Measurements from ENCODE around the gene IGHMBP2.
A peak's percentile ranks its signal among the peaks of the same experiment; 100 is the strongest.
"Not testable (repeated sequence)": the region's sequence is repeated elsewhere in the genome, so short reads cannot be mapped to it uniquely, and the experiment has no call there.

Gene IGHMBP2

GRCh38 chr11:68959465-68960293 lies 56.0 kb downstream of the IGHMBP2 start:
- DNase-seq (ENCODE audit: insufficient read length, low spot score) (no peak), FAIRE-seq (no peak)

DNA sequence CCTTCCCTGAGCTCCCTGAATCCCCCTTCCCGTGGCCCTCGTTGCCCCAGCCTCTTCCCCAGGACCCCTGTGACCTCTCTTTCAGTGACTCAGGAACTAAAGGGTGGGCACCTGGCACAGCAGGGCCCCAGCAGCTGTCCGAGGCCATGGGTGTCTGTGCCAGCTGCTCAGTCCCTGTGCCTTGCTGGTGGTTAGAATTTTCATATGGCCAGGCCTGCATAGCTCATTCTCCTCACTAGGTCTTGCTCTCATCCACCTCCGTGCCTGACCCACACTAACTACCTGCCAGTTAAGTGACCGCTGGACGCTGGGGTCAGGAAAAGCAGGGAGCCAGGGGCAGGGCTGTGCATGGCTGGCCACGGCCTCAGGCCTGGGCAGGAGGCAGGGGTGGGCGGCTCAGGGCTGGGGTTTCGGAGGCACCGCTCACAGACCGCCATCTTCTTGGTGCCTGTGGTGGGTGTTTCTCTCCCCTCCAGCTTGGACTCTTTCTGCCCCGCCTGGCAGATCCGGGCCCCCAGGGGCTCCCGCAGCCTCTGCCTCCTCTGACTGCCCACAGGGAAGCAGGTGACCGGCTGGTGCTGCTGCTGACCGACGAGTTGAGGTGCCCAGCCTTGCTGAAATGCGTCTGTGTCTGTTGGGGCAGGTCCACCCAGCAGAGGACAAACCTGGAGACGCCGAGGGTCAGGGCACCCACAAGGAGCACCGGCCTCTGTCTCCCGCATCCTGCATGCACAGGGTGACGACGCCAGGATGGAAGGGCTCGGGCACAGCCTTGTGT lies 56.8 kb downstream of the IGHMBP2 start:
- FAIRE-seq: peak; percentile 42

GRCh38 chr11:68961245-68961644 lies 57.6 kb downstream of the IGHMBP2 start:
- FAIRE-seq (no peak), DNase-seq (ENCODE audit: insufficient read length, low spot score) (no peak)

More for the DNA sequence above, 56.8 kb downstream of the IGHMBP2 start:
- DNase-seq (ENCODE audit: insufficient read length, low spot score): no peak

GRCh38 chr11:68962527-68963250 lies 59.0 kb downstream of the IGHMBP2 start:
- no peak for FAIRE-seq
- DNase-seq (ENCODE audit: insufficient read length, low spot score): no peak

GRCh38 chr11:68963779-68964178 lies 60.1 kb downstream of the IGHMBP2 start:
- no peak for DNase-seq (ENCODE audit: insufficient read length, low spot score)
- FAIRE-seq: peak; percentile 100

DNA sequence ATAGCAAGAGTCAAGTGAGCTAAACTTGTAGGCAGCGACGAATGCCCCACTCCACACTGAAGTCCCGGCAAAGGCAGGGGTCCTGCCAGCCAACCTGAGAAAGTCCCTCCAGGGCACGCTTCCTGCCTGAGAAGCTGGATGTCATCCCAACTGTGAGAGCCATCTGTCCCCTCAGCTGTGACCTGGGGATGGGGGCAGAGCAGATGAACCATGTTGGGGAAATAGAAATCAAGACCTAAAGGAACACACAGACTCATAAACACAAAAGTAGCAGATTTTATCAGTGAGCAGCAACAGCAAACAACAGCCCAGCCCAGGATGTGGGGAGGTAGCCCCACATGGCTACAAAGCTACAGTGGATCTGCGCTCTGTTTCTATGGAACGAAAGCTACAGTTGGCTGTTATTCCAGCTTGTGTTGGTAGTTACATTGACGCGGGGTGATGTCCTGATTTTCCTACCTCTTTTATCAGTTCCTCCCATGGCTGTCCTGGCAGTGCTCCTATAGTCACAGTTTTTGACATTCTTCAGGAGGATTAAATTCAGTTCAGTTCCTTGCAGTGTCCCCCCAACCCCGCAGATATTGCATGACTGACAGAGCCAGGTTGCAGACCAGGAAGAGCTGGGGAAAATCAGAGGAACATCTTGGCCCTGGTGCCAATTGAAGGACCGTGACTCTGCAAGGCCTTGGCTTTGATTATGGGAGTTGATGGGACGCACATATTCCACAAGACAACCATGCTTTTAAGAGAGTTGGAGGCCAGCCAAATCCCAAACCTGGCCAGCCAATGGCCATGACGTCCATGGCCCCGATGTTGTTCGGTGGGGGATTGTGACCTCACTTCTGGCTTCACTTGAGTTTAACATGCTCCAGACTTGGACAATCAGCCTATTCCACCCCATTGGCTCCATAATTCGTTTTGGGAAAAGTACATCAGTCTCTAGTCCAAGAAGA lies 62.5 kb downstream of the IGHMBP2 start:
- FAIRE-seq (no peak), DNase-seq (ENCODE audit: insufficient read length, low spot score) (no peak)

DNA sequence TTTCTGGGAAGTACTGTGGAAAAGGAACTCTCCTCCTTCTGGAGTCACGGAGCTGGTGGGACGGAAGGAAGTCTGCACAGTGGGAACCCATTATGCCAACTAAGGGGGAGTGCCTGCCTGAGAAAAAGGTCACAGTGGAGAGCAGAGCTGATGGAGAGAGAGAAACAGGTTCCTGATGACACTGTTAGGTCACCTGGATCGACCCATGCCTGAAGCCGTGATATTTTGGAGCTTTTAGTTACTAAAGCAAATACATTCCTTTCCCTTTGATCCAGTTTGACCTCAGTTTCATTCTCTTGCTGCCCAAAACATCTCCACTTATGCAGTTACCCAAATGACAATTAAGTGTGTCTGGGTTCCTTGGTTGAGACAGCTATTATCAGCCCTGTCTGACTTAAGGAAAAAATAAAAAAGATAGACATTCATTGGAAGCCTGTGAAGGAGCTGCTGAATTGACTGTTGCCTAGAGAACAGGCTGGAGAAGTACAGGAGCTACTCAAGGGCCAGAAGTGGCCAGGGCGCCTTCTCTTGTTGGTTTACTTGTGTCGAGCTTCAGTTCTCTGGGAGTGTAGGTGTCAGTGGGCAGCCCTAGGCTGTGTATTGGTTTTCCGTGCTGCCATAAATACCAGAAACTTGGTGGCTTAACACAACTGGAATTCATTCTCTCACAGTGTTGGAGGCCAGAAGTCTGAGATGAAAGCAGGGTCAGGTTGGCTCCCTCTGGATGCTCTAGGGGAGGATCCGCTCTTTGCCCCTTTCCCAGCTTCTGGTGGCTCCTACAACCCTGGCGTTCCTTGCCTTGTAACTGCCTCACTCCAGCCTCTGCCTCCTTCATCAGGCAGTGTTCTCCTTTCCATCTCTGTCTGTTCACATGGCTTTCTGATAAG lies 63.4 kb downstream of the IGHMBP2 start:
- FAIRE-seq (no peak), DNase-seq (ENCODE audit: insufficient read length, low spot score) (no peak)

GRCh38 chr11:68968306-68969250 lies 64.9 kb downstream of the IGHMBP2 start:
- no peak for DNase-seq (ENCODE audit: insufficient read length, low spot score)
- no peak for FAIRE-seq

DNA sequence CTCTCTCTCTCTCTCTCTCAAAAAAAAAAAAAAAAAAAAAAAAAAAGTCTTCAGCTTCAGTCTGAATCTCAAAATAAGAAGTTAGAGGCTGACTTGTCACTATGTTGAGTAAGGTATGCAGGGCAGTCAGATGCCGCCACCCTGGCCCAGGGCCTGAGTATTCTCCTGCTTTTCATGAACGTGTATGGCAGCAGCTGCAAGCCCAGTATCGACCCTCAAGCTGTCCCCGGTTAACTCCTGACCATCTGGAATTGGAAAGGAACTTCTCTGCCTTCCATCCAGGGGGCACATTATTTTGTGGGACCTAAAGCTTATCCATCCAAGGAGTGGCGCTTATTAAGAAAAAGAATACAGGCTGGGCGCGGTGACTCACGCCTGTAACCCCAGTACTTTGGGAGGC lies 65.7 kb downstream of the IGHMBP2 start:
- FAIRE-seq (no peak), DNase-seq (ENCODE audit: insufficient read length, low spot score) (no peak)

GRCh38 chr11:68970921-68971636 lies 67.4 kb downstream of the IGHMBP2 start:
- no peak for FAIRE-seq
- DNase-seq (ENCODE audit: insufficient read length, low spot score): no peak

GRCh38 chr11:68973219-68973618 lies 69.5 kb downstream of the IGHMBP2 start:
- no peak for FAIRE-seq
- no peak for DNase-seq (ENCODE audit: insufficient read length, low spot score)

- not testable (repeated sequence) for DNase-seq (ENCODE audit: insufficient read length, low spot score)
Measured at GRCh38 chr11:68973706-68974105, 70.0 kb downstream of the IGHMBP2 start.

DNA sequence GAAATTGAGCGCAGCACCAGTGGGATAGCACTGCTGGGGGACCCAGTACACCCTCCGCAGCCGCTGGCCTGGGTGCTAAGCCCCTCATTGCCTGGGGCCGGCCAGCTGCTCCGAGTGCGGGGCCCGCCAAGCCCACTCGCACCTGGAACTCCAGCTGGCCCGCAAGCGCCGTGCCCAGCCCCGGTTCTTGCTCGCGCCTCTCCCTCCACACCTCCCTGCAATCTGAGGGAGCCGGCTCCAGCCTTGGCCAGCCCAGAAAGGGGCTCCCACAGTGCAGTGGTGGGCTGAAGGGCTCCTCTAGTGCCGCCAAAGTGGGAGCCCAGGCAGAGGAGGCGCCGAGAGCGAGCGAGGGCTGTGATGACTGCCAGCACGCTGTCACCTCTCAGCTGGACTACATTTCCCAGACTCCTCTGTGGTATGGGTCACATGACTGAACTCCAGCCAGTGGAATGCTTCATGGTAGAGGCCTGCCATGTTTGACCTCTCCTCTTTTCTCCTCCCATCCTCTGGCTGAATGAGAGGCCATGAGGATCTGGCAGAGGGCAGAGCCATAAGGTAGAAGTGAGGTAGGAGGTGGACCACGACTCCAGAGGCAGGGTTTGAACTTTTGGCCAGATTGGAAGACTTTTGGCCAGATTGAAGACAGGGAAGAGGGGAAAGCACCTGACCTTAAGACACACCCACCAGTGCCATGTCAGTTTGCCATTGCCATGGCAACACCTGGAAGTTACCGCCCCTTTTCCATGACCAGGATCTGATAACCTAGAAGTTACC lies 70.9 kb downstream of the IGHMBP2 start:
- DNase-seq (ENCODE audit: insufficient read length, low spot score) (no peak), FAIRE-seq (no peak)

More at GRCh38 chr11:68973706-68974105, 70.0 kb downstream of the IGHMBP2 start:
- not testable (repeated sequence) for FAIRE-seq

DNA sequence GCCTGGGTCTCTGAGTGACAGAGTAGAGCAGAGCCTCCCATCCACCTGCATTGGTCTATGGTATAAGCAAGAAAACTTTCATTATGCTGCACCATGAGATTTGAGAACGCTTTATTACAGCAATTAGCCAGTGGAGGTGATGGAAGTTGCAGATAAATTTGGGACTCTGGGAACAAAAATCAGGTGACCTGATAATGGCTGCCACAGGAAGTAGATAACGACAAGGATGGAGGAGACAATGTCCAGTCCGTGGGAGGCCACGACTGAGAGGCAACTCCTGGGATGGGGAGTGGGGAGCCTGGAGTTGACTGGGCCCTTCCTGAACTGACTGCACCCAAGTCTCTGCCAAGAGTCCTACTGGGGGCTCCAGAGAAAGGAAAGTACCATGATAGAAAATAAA lies 72.4 kb downstream of the IGHMBP2 start:
- DNase-seq (ENCODE audit: insufficient read length, low spot score) (no peak), FAIRE-seq (no peak)

DNA sequence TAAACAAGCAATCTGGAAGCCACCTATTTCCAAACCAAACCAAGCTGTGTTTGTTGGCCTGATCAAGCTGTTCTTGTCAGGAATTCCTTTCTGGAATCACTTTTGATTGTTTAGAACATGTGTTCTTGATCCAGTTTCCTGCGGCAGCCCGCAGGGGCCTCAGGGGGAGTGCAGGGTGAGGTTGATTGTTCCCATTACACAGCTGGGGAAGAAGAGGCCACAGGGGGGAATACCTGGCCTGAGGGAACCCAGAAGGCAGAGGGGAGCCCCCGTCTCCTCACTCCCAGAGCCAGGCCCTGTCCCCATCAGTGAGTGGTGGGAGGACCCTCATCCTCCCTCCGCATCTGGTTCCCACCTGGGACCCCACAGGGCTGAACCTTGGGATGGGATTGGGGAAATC lies 72.9 kb downstream of the IGHMBP2 start:
- no peak for DNase-seq (ENCODE audit: insufficient read length, low spot score)
- FAIRE-seq: no peak

DNA sequence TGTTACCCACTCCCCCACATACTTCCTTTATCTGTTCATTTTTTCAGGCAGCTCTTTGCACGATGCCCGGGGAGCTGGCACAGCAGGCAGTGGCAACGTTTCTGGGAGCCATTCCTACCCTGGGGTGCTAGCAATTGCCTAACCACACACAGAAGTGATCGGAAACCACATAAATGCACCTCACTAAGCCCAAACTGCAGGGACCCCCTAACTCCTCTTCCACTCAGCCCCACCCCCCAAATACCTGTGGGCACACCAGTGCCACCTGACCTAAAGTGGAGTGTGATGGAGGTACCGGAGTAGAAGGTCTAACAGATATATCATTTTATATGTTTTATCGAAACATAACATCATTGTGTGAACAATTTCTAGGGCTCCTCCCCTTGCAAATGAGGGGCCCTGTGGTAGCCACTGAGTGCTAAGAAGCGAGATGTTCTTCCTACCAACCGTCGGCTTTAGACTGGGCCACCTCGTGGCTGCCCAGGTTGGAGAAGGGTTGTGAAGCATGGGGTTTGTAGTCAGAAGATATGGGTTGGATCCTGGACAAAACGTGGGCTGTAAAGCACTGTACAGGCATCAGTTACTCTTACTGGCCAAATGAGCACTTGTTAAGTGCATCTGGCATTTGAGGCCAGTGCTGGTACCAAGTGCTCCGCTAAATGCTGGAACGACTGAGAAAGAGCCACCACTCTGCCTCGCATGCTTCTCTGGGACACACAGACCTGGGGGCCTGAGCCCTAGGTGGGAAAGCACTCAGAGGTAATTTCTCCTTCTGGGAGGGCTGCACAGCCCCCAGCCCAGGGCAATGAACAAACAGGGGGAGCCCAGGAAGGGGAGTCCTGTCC lies 74.3 kb downstream of the IGHMBP2 start:
- DNase-seq (ENCODE audit: insufficient read length, low spot score) (no peak), FAIRE-seq (no peak)

Data from HTR-8/SVneo (cell line).